ENCODE measurements around the gene NTN1. TPM values are rescaled to one million over a fixed set of nuclear protein-coding genes. Genes with fewer than 3 reads are reported as not detected.
A peak's percentile ranks its signal among the peaks of the same experiment; 100 is the strongest.

Gene NTN1
- polyA plus RNA-seq, 3 donors, result 0.03 to 0.04 TPM; not detected in 1

- 97% methylated on average over 3 of the region's 4 CpGs for WGBS (ENCODE audit: insufficient coverage)
- H3K27ac ChIP-seq (ENCODE audit: low read depth in 1 of 2, low read length in 2 of 2), result no peak overlapping the region
- Mint-ChIP-seq H3K4me3 (no peak overlapping the region), H3K4me1 (peaks cover 6% of the 10 kb centered on the region), H3K27me3 (ENCODE audit: low read depth in 3 of 3) (peaks cover 2 to 9% (median 2%) of the 10 kb centered on the region in 3 donors), H3K9me3 (peaks cover 0 to 4% (median 0%) of the 10 kb centered on the region in 7 donors), H3K36me3 (no peaks in the 10 kb centered on the region), H3K27ac (peak overlapping the region in 1 of 7 donors; percentile 6)
- no peaks in the 10 kb centered on the region for H3K4me1 ChIP-seq (ENCODE audit: control insufficient read depth in 1 of 2, insufficient read depth in 2 of 2, low read length in 2 of 2)
- no peaks in the 10 kb centered on the region for H3K9me3 ChIP-seq (replicated peaks in 1 of 2; ENCODE audit: control insufficient read depth in 1 of 2, insufficient read depth in 1 of 2, low read length in 2 of 2)
- no peak for TF ChIP-seq CTCF (IDR thresholded peaks at IDR 0.05)
- no peak overlapping the region for H2AFZ ChIP-seq (ENCODE audit: insufficient read depth, low read depth, low read length, poor library complexity, severe bottlenecking)
- no peaks in the 10 kb centered on the region for H3K27me3 ChIP-seq (ENCODE audit: control insufficient read depth in 2 of 2, insufficient read depth in 2 of 2, low read length in 2 of 2)
- no peak overlapping the region for H3K4me2 ChIP-seq (replicated peaks; ENCODE audit: extremely low read depth, low read length, poor library complexity, severe bottlenecking)
- no peak for DNase-seq
- intact Hi-C loops (cut with micrococcal nuclease), result no loop called here
- no peak overlapping the region for H3K4me3 ChIP-seq (replicated peaks in 1 of 3; ENCODE audit: low read depth in 2 of 3, low read length in 3 of 3)
- H3K36me3 ChIP-seq (replicated peaks in 1 of 2; ENCODE audit: control insufficient read depth in 1 of 2, insufficient read depth in 2 of 2, low read length in 2 of 2), result no peaks in the 10 kb centered on the region
- no peaks in the 10 kb centered on the region for H3K79me2 ChIP-seq (ENCODE audit: insufficient read depth, low read length)
- no peak overlapping the region for H3K9ac ChIP-seq (ENCODE audit: insufficient read depth, low read length, poor library complexity, severe bottlenecking)
- H4K20me1 ChIP-seq (ENCODE audit: insufficient read depth, low read length), result no peaks in the 10 kb centered on the region
Observed at GRCh38 chr17:9107527-9107926, 86.2 kb downstream of the NTN1 start.

DNA sequence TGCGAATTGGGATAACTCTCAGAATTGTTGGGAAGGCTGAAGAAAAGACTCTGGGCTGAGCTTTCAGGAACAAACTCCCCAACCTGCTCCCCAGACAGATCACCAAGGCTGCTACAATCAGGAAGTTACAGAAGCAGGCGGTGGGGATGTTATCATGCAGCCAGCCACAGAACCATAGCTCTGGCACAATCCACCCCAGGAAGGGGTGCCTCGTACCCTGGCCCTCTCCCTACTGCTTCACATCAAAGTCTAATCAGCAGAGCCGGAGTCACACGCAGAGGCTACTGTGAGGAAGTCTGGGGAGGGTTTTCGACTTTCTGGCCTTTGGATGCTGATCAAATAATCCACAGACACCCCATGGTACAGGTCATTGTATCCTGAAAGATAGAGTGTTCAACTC lies 86.8 kb downstream of the NTN1 start:
- 0% methylated on average over 1 of the region's 6 CpGs for whole genome bisulfite sequencing (ENCODE audit: insufficient coverage)
- Mint-ChIP-seq H3K27ac (peak overlapping the region in 1 of 7 donors; percentile 29), H3K4me3 (no peak overlapping the region), H3K9me3 (peaks cover 0 to 2% (median 0%) of the 10 kb centered on the region in 7 donors), H3K4me1 (peaks cover 6% of the 10 kb centered on the region), H3K27me3 (ENCODE audit: low read depth in 3 of 3) (peaks cover 2 to 11% (median 2%) of the 10 kb centered on the region in 3 donors), H3K36me3 (no peaks in the 10 kb centered on the region)
- no peak overlapping the region for H3K4me2 ChIP-seq (replicated peaks; ENCODE audit: extremely low read depth, low read length, poor library complexity, severe bottlenecking)
- H3K4me3 ChIP-seq (replicated peaks in 1 of 3; ENCODE audit: low read depth in 2 of 3, low read length in 3 of 3), result no peak overlapping the region
- H3K27me3 ChIP-seq (ENCODE audit: control insufficient read depth in 2 of 2, insufficient read depth in 2 of 2, low read length in 2 of 2), result no peaks in the 10 kb centered on the region
- no peak overlapping the region for H3K9ac ChIP-seq (ENCODE audit: insufficient read depth, low read length, poor library complexity, severe bottlenecking)
- H4K20me1 ChIP-seq (ENCODE audit: insufficient read depth, low read length), result no peaks in the 10 kb centered on the region
- TF ChIP-seq CTCF (IDR thresholded peaks at IDR 0.05), result no peak
- no peaks in the 10 kb centered on the region for H3K79me2 ChIP-seq (ENCODE audit: insufficient read depth, low read length)
- no peaks in the 10 kb centered on the region for H3K9me3 ChIP-seq (replicated peaks in 1 of 2; ENCODE audit: control insufficient read depth in 1 of 2, insufficient read depth in 1 of 2, low read length in 2 of 2)
- no peak overlapping the region for H3K27ac ChIP-seq (ENCODE audit: low read depth in 1 of 2, low read length in 2 of 2)
- H2AFZ ChIP-seq (ENCODE audit: insufficient read depth, low read depth, low read length, poor library complexity, severe bottlenecking), result no peak overlapping the region
- no peak for DNase-seq
- H3K36me3 ChIP-seq (replicated peaks in 1 of 2; ENCODE audit: control insufficient read depth in 1 of 2, insufficient read depth in 2 of 2, low read length in 2 of 2), result no peaks in the 10 kb centered on the region
- intact Hi-C loops (cut with micrococcal nuclease), result no loop called here
- H3K4me1 ChIP-seq (ENCODE audit: control insufficient read depth in 1 of 2, insufficient read depth in 2 of 2, low read length in 2 of 2), result no peaks in the 10 kb centered on the region
